Astrocyte (in vitro differentiated cells and primary cell): Measurements from ENCODE around the gene ANKRD28. TPM values are rescaled to one million over a fixed set of nuclear protein-coding genes. Genes with fewer than 3 reads are reported as not detected.
A peak's percentile ranks its signal among the peaks of the same experiment; 100 is the strongest.

ENCODE experiments used
- DNase-seq: peaks from one replicate; pipeline ENCODE4 v3.0.0-alpha.2; 2010; ENCODE audit warnings: low read depth
- FAIRE-seq: peaks from 2 replicates; lab custom pipeline; 2011; peaks lifted over from hg19 to GRCh38; lab: Jason Lieb, UNC
- H2AFZ ChIP-seq: 2 replicates; pipeline ENCODE4 v1.6.0; 2012; ENCODE audit warnings: low read depth, low read length, inconsistent platforms
- H3K27ac ChIP-seq: 2 replicates; pipeline ENCODE4 v1.5.1; 2011; ENCODE audit warnings: low read depth, low read length, inconsistent platforms
- H3K27me3 ChIP-seq: 2 replicates; pipeline ENCODE4 v1.6.0; 2011; ENCODE audit warnings: low read length, inconsistent platforms; ENCODE audit not compliant: insufficient read depth
- H3K36me3 ChIP-seq: 2 replicates; pipeline ENCODE4 v1.5.1; 2011; ENCODE audit warnings: low read length, inconsistent platforms; ENCODE audit not compliant: insufficient read depth
- H3K4me1 ChIP-seq: 2 replicates; pipeline ENCODE4 v1.5.1; 2011; ENCODE audit warnings: low read length, inconsistent platforms; ENCODE audit not compliant: insufficient read depth
- H3K4me2 ChIP-seq: 2 replicates; pipeline ENCODE4 v1.6.0; 2012; ENCODE audit warnings: low read length, inconsistent platforms
- H3K4me3 ChIP-seq: 2 replicates; pipeline ENCODE4 v1.5.1; 2011; ENCODE audit warnings: low read depth, mild to moderate bottlenecking, low read length, inconsistent platforms; ENCODE audit not compliant: insufficient read depth
- H3K79me2 ChIP-seq: 2 replicates; pipeline ENCODE4 v1.6.0; 2012; ENCODE audit warnings: mild to moderate bottlenecking, low read length, inconsistent platforms; ENCODE audit not compliant: insufficient read depth
- H3K9ac ChIP-seq: 2 replicates; pipeline ENCODE4 v1.6.0; 2012; ENCODE audit warnings: mild to moderate bottlenecking, low read length, inconsistent platforms
- H3K9me3 ChIP-seq: 2 replicates; pipeline ENCODE4 v1.5.1; 2012; ENCODE audit warnings: low read depth, mild to moderate bottlenecking, low read length, inconsistent platforms; ENCODE audit not compliant: insufficient read depth
- H4K20me1 ChIP-seq: 2 replicates; pipeline ENCODE4 v1.6.0; 2012; ENCODE audit warnings: low read length, inconsistent platforms; ENCODE audit not compliant: insufficient read depth
- H3K27ac Mint-ChIP-seq: one replicate; pipeline ENCODE4 v1.8.0; 2021; ENCODE audit warnings: mild to moderate bottlenecking, mixed read lengths; ENCODE audit not compliant: unreplicated experiment
- H3K27me3 Mint-ChIP-seq: one replicate; pipeline ENCODE4 v1.8.0; 2021; ENCODE audit warnings: low read depth, mixed read lengths; ENCODE audit not compliant: unreplicated experiment
- H3K36me3 Mint-ChIP-seq: one replicate; pipeline ENCODE4 v1.8.0; 2021; ENCODE audit warnings: low read depth, mixed read lengths; ENCODE audit not compliant: unreplicated experiment
- H3K4me1 Mint-ChIP-seq: one replicate; pipeline ENCODE4 v1.8.0; 2021; ENCODE audit warnings: low read depth, mixed read lengths; ENCODE audit not compliant: unreplicated experiment
- H3K4me3 Mint-ChIP-seq: one replicate; pipeline ENCODE4 v1.8.0; 2021; ENCODE audit warnings: mild to moderate bottlenecking, moderate library complexity, mixed read lengths; ENCODE audit not compliant: unreplicated experiment
- H3K9me3 Mint-ChIP-seq: one replicate; pipeline ENCODE4 v1.8.0; 2021; ENCODE audit warnings: mild to moderate bottlenecking, mixed read lengths; ENCODE audit not compliant: unreplicated experiment
- CTCF ChIP-seq: IDR thresholded peaks from 2 replicates; pipeline ENCODE4 v1.5.1; 2011; ENCODE audit warnings: low read depth, mild to moderate bottlenecking, inconsistent platforms, low read length, moderate library complexity; ENCODE audit not compliant: insufficient read depth
- EZH2 ChIP-seq: IDR thresholded peaks from 2 replicates; pipeline ENCODE4 v1.6.1; 2012; ENCODE audit warnings: mild to moderate bottlenecking, low read length, inconsistent platforms; ENCODE audit not compliant: insufficient read depth
- total RNA-seq: library from RNA; stranded (reverse); gene quantifications from 2 replicates; pipeline ENCODE4 v1.2.1, GENCODE V29; 2021

Gene ANKRD28
- total RNA-seq, 1 donor from 2014 or later: 61.3 TPM

- Histone ChIP-seq H3K27ac (peak overlapping the region; percentile 100), H3K4me3 (peak overlapping the region; percentile 7), H2AFZ (no peak overlapping the region), H3K4me1 (peaks cover 44% of the 10 kb centered on the region), H3K4me2 (peak overlapping the region; percentile 82), H4K20me1 (no peaks in the 10 kb centered on the region), H3K36me3 (no peaks in the 10 kb centered on the region), H3K79me2 (no peaks in the 10 kb centered on the region), H3K27me3 (no peaks in the 10 kb centered on the region), H3K9me3 (peaks cover 5% of the 10 kb centered on the region), H3K9ac (peak overlapping the region; percentile 93)
- peak overlapping the region; percentile 100 for H3K27ac Mint-ChIP-seq
- H3K9me3 Mint-ChIP-seq: no peaks in the 10 kb centered on the region
- H3K4me3 Mint-ChIP-seq: peak overlapping the region; percentile 17
- TF ChIP-seq EZH2: no peak
- TF ChIP-seq CTCF: no peak
- DNase-seq (peak; percentile 98), FAIRE-seq (peak; percentile 45)
- H3K4me1 Mint-ChIP-seq: peaks cover 46% of the 10 kb centered on the region
- H3K36me3 Mint-ChIP-seq: peaks cover 15% of the 10 kb centered on the region
- H3K27me3 Mint-ChIP-seq: no peaks in the 10 kb centered on the region
These were observed 151.9 kb downstream of the ANKRD28 start for GRCh38 chr3:15645740-15646501.

GRCh38 chr3:15645246-15645645 lies 152.5 kb downstream of the ANKRD28 start:
- Mint-ChIP-seq H3K9me3 (no peaks in the 10 kb centered on the region), H3K27ac (peak overlapping the region; percentile 100), H3K4me1 (peaks cover 43% of the 10 kb centered on the region), H3K36me3 (peaks cover 15% of the 10 kb centered on the region), H3K4me3 (no peak overlapping the region), H3K27me3 (no peaks in the 10 kb centered on the region)
- Histone ChIP-seq H3K4me3 (no peak overlapping the region), H3K4me2 (peak overlapping the region; percentile 82), H3K36me3 (no peaks in the 10 kb centered on the region), H3K4me1 (peaks cover 44% of the 10 kb centered on the region), H2AFZ (no peak overlapping the region), H3K9ac (peak overlapping the region; percentile 93), H4K20me1 (no peaks in the 10 kb centered on the region), H3K9me3 (peaks cover 5% of the 10 kb centered on the region), H3K27me3 (no peaks in the 10 kb centered on the region), H3K79me2 (no peaks in the 10 kb centered on the region), H3K27ac (peak overlapping the region; percentile 100)
- TF ChIP-seq EZH2 (no peak), CTCF (no peak)
- no peak for FAIRE-seq
- DNase-seq: no peak

- H3K36me3 ChIP-seq: no peaks in the 10 kb centered on the region
- no peaks in the 10 kb centered on the region for H3K79me2 ChIP-seq
- Mint-ChIP-seq H3K4me3 (no peak overlapping the region), H3K4me1 (peaks cover 39% of the 10 kb centered on the region), H3K27me3 (no peaks in the 10 kb centered on the region), H3K9me3 (peaks cover 2% of the 10 kb centered on the region), H3K27ac (no peak overlapping the region), H3K36me3 (peaks cover 17% of the 10 kb centered on the region)
- TF ChIP-seq CTCF (no peak), EZH2 (no peak)
- H2AFZ ChIP-seq: no peak overlapping the region
- no peak for FAIRE-seq
- H3K4me1 ChIP-seq: peaks cover 47% of the 10 kb centered on the region
- peak overlapping the region; percentile 41 for H3K27ac ChIP-seq
- peak; percentile 49 for DNase-seq
- no peaks in the 10 kb centered on the region for H3K27me3 ChIP-seq
- no peaks in the 10 kb centered on the region for H4K20me1 ChIP-seq
- no peak overlapping the region for H3K9ac ChIP-seq
- no peaks in the 10 kb centered on the region for H3K9me3 ChIP-seq
- no peak overlapping the region for H3K4me2 ChIP-seq
- no peak overlapping the region for H3K4me3 ChIP-seq
These were observed 158.9 kb downstream of the ANKRD28 start for GRCh38 chr3:15638891-15639262.
